Activated CD4-positive, CD25-positive, alpha-beta regulatory T cell treated with anti-CD3 and anti-CD28 coated beads, Interleukin-2, amount 50 U/mL, for 16 hours (primary cell): ENCODE data around the gene NR6A1.

Experiments
- DNase-seq: peaks from one replicate; pipeline ENCODE4 v3.0.0-alpha.2; 2020; ENCODE audit warnings: low read depth, low spot score

The NR6A1 gene

GRCh38 chr9:124505006-124505900 is 265.9 kb downstream of the NR6A1 start:
- DNase-seq = no peak

- DNase-seq = no peak
Observed at GRCh38 chr9:124504530-124505005, 266.5 kb downstream of the NR6A1 start.

GRCh38 chr9:124503713-124504529 is 267.2 kb downstream of the NR6A1 start:
- no peak for DNase-seq

- no peak for DNase-seq
Observed at GRCh38 chr9:124502711-124503702, 268.1 kb downstream of the NR6A1 start.

GRCh38 chr9:124501771-124502320 is 269.3 kb downstream of the NR6A1 start:
- no peak for DNase-seq

GRCh38 chr9:124500796-124501611 is 270.1 kb downstream of the NR6A1 start:
- DNase-seq = no peak

GRCh38 chr9:124500028-124500795 is 270.9 kb downstream of the NR6A1 start:
- no peak for DNase-seq

GRCh38 chr9:124499216-124499615 is 271.9 kb downstream of the NR6A1 start:
- no peak for DNase-seq

GRCh38 chr9:124498499-124499146 is 272.5 kb downstream of the NR6A1 start:
- no peak for DNase-seq

- no peak for DNase-seq
Observed at GRCh38 chr9:124498040-124498439, 273.1 kb downstream of the NR6A1 start.

GRCh38 chr9:124497441-124497840 is 273.7 kb downstream of the NR6A1 start:
- DNase-seq = no peak

- DNase-seq = no peak
Observed at GRCh38 chr9:124496463-124496862, 274.6 kb downstream of the NR6A1 start.

- no peak for DNase-seq
Observed at GRCh38 chr9:124496075-124496449, 275.0 kb downstream of the NR6A1 start.

GRCh38 chr9:124495126-124496074 is 275.7 kb downstream of the NR6A1 start:
- no peak for DNase-seq

- DNase-seq = no peak
Observed at GRCh38 chr9:124493794-124494479, 277.2 kb downstream of the NR6A1 start.

GRCh38 chr9:124493218-124493617 is 277.9 kb downstream of the NR6A1 start:
- DNase-seq = no peak

- DNase-seq = no peak
Observed at GRCh38 chr9:124492818-124493217, 278.3 kb downstream of the NR6A1 start.
